PFSK-1 (cell line): ENCODE measurements around the gene CCT6B.

Experiments used
- POLR2AphosphoS5 ChIP-seq: IDR thresholded peaks from 2 replicates; pipeline ENCODE4 v1.6.1; 2012; ENCODE audit warnings: low read depth, mild to moderate bottlenecking, control low read depth, low read length, moderate library complexity
- TF ChIP-seq, protein P1 (sequence below), 2 experiments: IDR thresholded peaks; 2 replicates each; pipeline versions ENCODE4 v1.6.1 to v1.8.0; 2011 to 2012; ENCODE audit warnings: low read depth in 2 of 2, low read length in 2 of 2, control low read depth in 1 of 2, inconsistent platforms in 1 of 2, mild to moderate bottlenecking in 1 of 2, moderate library complexity in 1 of 2; ENCODE audit not compliant: insufficient read depth in 1 of 2

DNA sequence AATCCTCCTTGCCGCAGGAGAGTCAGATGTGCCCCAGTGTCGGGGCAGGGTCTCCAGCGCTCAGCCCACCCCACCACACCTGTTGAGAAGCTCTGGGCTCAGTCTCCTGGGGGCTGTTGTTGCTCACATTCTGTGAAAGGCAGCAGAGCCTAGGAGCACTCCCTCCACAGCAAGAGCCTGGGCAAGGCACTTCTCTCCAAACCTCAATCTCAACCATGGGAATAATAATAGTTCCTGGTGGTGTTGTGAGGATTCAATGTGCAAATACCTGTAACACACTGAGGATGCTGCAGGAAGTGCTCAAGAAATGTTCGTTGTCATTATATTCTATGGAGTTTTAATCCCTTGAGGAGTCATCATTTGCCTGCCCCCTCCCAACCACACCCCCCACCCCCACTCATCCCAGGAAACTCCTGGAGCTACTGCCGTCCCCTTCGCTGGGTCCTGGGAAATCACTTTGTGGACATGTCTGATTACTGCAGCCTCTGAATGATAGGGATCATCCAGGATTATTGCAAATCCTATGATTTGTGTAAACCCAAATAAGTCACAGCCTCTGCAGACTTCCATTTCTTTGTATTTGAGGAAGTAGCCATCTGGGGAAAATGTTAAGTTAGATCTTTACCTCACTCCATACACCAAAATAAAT is 61.5 kb downstream of the CCT6B start:
- TF ChIP-seq POLR2AphosphoS5, result no peak
- TF ChIP-seq, protein P1, sequence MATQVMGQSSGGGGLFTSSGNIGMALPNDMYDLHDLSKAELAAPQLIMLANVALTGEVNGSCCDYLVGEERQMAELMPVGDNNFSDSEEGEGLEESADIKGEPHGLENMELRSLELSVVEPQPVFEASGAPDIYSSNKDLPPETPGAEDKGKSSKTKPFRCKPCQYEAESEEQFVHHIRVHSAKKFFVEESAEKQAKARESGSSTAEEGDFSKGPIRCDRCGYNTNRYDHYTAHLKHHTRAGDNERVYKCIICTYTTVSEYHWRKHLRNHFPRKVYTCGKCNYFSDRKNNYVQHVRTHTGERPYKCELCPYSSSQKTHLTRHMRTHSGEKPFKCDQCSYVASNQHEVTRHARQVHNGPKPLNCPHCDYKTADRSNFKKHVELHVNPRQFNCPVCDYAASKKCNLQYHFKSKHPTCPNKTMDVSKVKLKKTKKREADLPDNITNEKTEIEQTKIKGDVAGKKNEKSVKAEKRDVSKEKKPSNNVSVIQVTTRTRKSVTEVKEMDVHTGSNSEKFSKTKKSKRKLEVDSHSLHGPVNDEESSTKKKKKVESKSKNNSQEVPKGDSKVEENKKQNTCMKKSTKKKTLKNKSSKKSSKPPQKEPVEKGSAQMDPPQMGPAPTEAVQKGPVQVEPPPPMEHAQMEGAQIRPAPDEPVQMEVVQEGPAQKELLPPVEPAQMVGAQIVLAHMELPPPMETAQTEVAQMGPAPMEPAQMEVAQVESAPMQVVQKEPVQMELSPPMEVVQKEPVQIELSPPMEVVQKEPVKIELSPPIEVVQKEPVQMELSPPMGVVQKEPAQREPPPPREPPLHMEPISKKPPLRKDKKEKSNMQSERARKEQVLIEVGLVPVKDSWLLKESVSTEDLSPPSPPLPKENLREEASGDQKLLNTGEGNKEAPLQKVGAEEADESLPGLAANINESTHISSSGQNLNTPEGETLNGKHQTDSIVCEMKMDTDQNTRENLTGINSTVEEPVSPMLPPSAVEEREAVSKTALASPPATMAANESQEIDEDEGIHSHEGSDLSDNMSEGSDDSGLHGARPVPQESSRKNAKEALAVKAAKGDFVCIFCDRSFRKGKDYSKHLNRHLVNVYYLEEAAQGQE (IDR thresholded peaks at IDR 0.05; ENCODE audit: insufficient read depth in 1 of 2, low read depth in 2 of 2, low read length in 2 of 2), result no peak
